ENCODE data around the gene YTHDF1. TPM values are rescaled to one million over a fixed set of nuclear protein-coding genes. Genes with fewer than 3 reads are reported as not detected.
A peak's percentile ranks its signal among the peaks of the same experiment; 100 is the strongest.

Gene YTHDF1
- total and polyA plus RNA-seq, 2 of the 8 experiments (the other 6 are each of a cell fraction or from before 2014, with no cell fraction given): 32.8 to 66.0 TPM

DNA sequence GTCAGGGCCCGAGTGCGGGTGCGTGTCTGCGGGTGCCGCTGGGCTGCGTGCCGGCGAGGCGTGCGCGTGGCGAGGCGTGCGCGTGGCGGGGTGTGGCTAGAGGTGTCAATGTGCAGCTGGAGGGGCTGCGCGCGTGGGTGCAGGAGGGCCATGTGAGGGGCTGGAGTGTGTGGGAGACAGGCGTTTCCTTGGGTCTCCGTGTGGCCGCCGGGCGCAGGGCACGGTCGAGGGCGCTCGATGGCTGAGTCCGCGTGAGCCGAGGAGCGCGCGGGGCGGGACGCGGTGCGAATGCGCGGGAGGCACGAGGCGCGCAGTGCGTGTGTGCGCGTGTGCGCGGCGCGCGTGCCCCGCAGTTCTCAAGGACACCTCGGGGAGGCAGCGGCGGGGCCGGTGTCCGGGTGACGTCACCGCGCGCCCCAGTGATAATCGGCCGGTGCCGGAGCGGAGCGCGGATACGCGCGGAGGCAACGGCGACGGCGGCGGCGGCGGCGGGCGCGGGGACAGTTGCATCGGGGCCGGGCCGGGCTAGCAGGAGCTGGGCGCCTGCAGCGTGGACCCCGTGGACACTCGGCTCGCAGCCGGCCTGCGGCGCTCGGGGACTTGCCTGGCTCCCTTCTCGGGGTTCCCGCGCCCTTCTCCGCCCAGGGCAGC is 38.7 kb downstream of the YTHDF1 start (continued):
- TF ChIP-seq CBX5 (IDR thresholded peaks at IDR 0.05; ENCODE audit: low read depth, low read length): no peak
- TF ChIP-seq TBP (IDR thresholded peaks at IDR 0.05; ENCODE audit: low read depth, low read length): no peak
- TF ChIP-seq, protein P1, sequence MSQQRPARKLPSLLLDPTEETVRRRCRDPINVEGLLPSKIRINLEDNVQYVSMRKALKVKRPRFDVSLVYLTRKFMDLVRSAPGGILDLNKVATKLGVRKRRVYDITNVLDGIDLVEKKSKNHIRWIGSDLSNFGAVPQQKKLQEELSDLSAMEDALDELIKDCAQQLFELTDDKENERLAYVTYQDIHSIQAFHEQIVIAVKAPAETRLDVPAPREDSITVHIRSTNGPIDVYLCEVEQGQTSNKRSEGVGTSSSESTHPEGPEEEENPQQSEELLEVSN (IDR thresholded peaks at IDR 0.05): peak; percentile 74
- TF ChIP-seq CREB1 (IDR thresholded peaks at IDR 0.05): peak; percentile 83
- TF ChIP-seq, protein P2, sequence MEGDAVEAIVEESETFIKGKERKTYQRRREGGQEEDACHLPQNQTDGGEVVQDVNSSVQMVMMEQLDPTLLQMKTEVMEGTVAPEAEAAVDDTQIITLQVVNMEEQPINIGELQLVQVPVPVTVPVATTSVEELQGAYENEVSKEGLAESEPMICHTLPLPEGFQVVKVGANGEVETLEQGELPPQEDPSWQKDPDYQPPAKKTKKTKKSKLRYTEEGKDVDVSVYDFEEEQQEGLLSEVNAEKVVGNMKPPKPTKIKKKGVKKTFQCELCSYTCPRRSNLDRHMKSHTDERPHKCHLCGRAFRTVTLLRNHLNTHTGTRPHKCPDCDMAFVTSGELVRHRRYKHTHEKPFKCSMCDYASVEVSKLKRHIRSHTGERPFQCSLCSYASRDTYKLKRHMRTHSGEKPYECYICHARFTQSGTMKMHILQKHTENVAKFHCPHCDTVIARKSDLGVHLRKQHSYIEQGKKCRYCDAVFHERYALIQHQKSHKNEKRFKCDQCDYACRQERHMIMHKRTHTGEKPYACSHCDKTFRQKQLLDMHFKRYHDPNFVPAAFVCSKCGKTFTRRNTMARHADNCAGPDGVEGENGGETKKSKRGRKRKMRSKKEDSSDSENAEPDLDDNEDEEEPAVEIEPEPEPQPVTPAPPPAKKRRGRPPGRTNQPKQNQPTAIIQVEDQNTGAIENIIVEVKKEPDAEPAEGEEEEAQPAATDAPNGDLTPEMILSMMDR (IDR thresholded peaks at IDR 0.05; ENCODE audit: control extremely low read depth in 1 of 3, insufficient read depth in 1 of 3, low read depth in 1 of 3, low read length in 3 of 3): peak in 1 of 3 experiments; percentile 13; a peak in 1 of 4 replicates

All from H1 (cell line).